Natural killer cell (primary cell): ENCODE results near the gene MMP26. TPM values are rescaled to one million over a fixed set of nuclear protein-coding genes. Genes with fewer than 3 reads are reported as not detected.

Experiments
- ATAC-seq, 3 donors: fragments of 150-1000 bp in 2 of 3; fragments of 200-7000 bp in 1 of 3; cut with Tn5 transposase; 1 replicate in 1 of 3; 2 replicates in 2 of 3; pipeline ENCODE4 v1.10.0; 2021; ENCODE audit warnings: mild to moderate bottlenecking in 2 of 3, moderate library complexity in 2 of 3
- DNase-seq, 2 donors: peaks; one replicate each; pipeline versions ENCODE4 v3.0.0 to v3.0.0-alpha.2; 2013 to 2021; ENCODE audit warnings: mixed read lengths in 1 of 2
- H3K27ac ChIP-seq: one replicate; pipeline ENCODE4 v1.5.1; 2013; ENCODE audit warnings: mild to moderate bottlenecking, low read length
- H3K27me3 ChIP-seq: one replicate; pipeline ENCODE4 v1.6.1; 2013; ENCODE audit warnings: low read length; ENCODE audit not compliant: control insufficient read depth, insufficient read depth
- H3K36me3 ChIP-seq: one replicate; pipeline ENCODE4 v1.6.1; 2013; ENCODE audit warnings: low read length; ENCODE audit not compliant: control insufficient read depth, insufficient read depth
- H3K4me1 ChIP-seq: one replicate; pipeline ENCODE4 v1.6.1; 2013; ENCODE audit warnings: low read length; ENCODE audit not compliant: control insufficient read depth, insufficient read depth
- H3K4me3 ChIP-seq: one replicate; pipeline ENCODE4 v1.5.1; 2013; ENCODE audit warnings: low read length
- H3K9me3 ChIP-seq: one replicate; pipeline ENCODE4 v1.6.1; 2013; ENCODE audit warnings: low read length; ENCODE audit not compliant: control insufficient read depth, insufficient read depth
- H3K27ac Mint-ChIP-seq, 2 donors: one replicate each; pipeline ENCODE4 v1.8.0; 2022; ENCODE audit warnings: mild to moderate bottlenecking in 2 of 2, mixed read lengths in 2 of 2, moderate library complexity in 1 of 2
- H3K27me3 Mint-ChIP-seq, 2 donors: one replicate each; pipeline ENCODE4 v1.8.0; 2022; ENCODE audit warnings: low read depth in 2 of 2, mixed read lengths in 2 of 2
- H3K36me3 Mint-ChIP-seq: one replicate; pipeline ENCODE4 v1.8.0; 2022; ENCODE audit warnings: mixed read lengths
- H3K4me1 Mint-ChIP-seq, 2 donors: one replicate each; pipeline ENCODE4 v1.8.0; 2022; ENCODE audit warnings: mixed read lengths in 2 of 2
- H3K4me3 Mint-ChIP-seq: one replicate; pipeline ENCODE4 v1.8.0; 2022; ENCODE audit warnings: mild to moderate bottlenecking, moderate library complexity, mixed read lengths
- H3K9me3 Mint-ChIP-seq, 2 donors: one replicate each; pipeline ENCODE4 v1.8.0; 2022; ENCODE audit warnings: mixed read lengths in 2 of 2
- WGBS: methylation state at CpG from one replicate; pipeline ENCODE4 v1.1.7; 2013; ENCODE audit warnings: missing lambda C conversion rate; ENCODE audit not compliant: insufficient coverage; 5-methylcytosine and 5-hydroxymethylcytosine counted together
- intact Hi-C: fragments of 100-400 bp; cut with micrococcal nuclease; formaldehyde crosslinking; loops from one replicate; pipeline ENCODE4 v1.14.2; 2022
- total RNA-seq, 4 donors: library from RNA; stranded (reverse); fragments of 120-200 nt in 1 of 4; gene quantifications; one replicate each; pipeline versions ENCODE4 v1.2.3 to v1.2.4, GENCODE V29; 2013 to 2022
- TF ChIP-seq, protein P1 (sequence below): fragments of 200-600 bp; IDR thresholded peaks from one replicate; pipeline ENCODE4 v1.8.0; 2022; ENCODE audit warnings: antibody characterized with exemption

The MMP26 gene
- total RNA-seq, 3 donors from 2014 or later (not counting 1 experiment from before 2014, with no cell fraction given), result not detected

GRCh38 chr11:4682623-4683419 lies 21.8 kb upstream of the MMP26 start:
- H3K4me1 Mint-ChIP-seq, result no peaks in the 10 kb centered on the region

DNA sequence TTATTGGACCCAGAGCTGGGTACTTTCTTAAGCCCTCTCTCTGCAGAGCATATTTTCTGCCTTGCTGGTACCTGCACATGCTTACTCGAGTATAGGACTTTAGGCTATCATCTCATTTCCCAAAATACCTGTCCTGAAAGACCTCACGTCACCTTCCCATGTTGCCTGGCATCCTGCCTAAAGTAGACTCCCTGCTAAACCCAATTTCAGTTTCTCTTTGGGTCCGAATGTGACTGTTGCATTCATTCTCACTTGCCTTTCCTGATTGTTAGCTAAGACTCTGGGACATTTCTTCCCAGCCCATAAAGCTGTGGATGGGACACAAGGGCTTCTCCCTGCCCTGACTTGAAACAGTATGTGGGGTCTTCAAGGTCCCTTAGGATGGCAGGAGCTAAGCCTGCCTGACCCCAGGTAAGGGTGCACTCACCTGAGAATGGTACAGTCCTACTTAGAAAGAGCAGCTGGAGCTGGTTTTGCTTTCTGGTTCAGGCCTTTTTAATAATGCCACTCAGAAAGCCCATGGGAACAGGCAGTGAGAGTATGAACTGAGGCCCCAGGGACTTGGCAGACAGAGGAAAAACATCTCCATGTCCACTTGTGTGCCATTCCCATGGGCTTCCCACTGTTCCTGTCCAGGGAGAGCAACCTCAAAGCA lies 19.8 kb upstream of the MMP26 start:
- H3K36me3 ChIP-seq, result no peaks in the 10 kb centered on the region
- Mint-ChIP-seq H3K36me3 (no peaks in the 10 kb centered on the region), H3K9me3 (no peaks in the 10 kb centered on the region), H3K27ac (no peak overlapping the region), H3K4me3 (no peak overlapping the region), H3K27me3 (peaks cover 0 to 4% of the 10 kb centered on the region in 2 donors), H3K4me1 (no peaks in the 10 kb centered on the region)
- H3K4me3 ChIP-seq, result no peak overlapping the region
- no peaks in the 10 kb centered on the region for H3K4me1 ChIP-seq
- intact Hi-C loops, result no loop called here
- no peak overlapping the region for H3K27ac ChIP-seq
- no peaks in the 10 kb centered on the region for H3K9me3 ChIP-seq
- H3K27me3 ChIP-seq, result no peaks in the 10 kb centered on the region
- no peak for DNase-seq
- ATAC-seq, result no peak
- 79% methylated on average over 3 of the region's 3 CpGs for WGBS
- TF ChIP-seq, protein P1, sequence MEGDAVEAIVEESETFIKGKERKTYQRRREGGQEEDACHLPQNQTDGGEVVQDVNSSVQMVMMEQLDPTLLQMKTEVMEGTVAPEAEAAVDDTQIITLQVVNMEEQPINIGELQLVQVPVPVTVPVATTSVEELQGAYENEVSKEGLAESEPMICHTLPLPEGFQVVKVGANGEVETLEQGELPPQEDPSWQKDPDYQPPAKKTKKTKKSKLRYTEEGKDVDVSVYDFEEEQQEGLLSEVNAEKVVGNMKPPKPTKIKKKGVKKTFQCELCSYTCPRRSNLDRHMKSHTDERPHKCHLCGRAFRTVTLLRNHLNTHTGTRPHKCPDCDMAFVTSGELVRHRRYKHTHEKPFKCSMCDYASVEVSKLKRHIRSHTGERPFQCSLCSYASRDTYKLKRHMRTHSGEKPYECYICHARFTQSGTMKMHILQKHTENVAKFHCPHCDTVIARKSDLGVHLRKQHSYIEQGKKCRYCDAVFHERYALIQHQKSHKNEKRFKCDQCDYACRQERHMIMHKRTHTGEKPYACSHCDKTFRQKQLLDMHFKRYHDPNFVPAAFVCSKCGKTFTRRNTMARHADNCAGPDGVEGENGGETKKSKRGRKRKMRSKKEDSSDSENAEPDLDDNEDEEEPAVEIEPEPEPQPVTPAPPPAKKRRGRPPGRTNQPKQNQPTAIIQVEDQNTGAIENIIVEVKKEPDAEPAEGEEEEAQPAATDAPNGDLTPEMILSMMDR, result no peak

More at GRCh38 chr11:4682623-4683419, 21.8 kb upstream of the MMP26 start:
- Mint-ChIP-seq H3K36me3 (no peaks in the 10 kb centered on the region), H3K9me3 (no peaks in the 10 kb centered on the region), H3K4me3 (no peak overlapping the region), H3K27me3 (no peaks in the 10 kb centered on the region), H3K27ac (no peak overlapping the region)
- Histone ChIP-seq H3K27ac (no peak overlapping the region), H3K27me3 (no peaks in the 10 kb centered on the region), H3K4me1 (no peaks in the 10 kb centered on the region), H3K9me3 (no peaks in the 10 kb centered on the region), H3K36me3 (no peaks in the 10 kb centered on the region), H3K4me3 (no peak overlapping the region)
- 67% methylated on average over 1 of the region's 2 CpGs for WGBS
- ATAC-seq (no peak), DNase-seq (no peak)
- TF ChIP-seq, protein P1, result no peak
- intact Hi-C loops, result no loop called here

GRCh38 chr11:4695442-4695841 lies 9.1 kb upstream of the MMP26 start:
- TF ChIP-seq, protein P1, result no peak
- Mint-ChIP-seq H3K27me3 (peaks cover 13 to 14% of the 10 kb centered on the region in 2 donors), H3K4me3 (no peak overlapping the region), H3K36me3 (no peaks in the 10 kb centered on the region), H3K4me1 (no peaks in the 10 kb centered on the region), H3K27ac (no peak overlapping the region), H3K9me3 (no peaks in the 10 kb centered on the region)
- WGBS, result 82% methylated on average over 1 of the region's 1 CpG
- no peaks in the 10 kb centered on the region for H3K36me3 ChIP-seq
- no peak overlapping the region for H3K27ac ChIP-seq
- no peak for ATAC-seq
- no peak for DNase-seq
- intact Hi-C loops, result no loop called here
- no peaks in the 10 kb centered on the region for H3K4me1 ChIP-seq
- no peak overlapping the region for H3K4me3 ChIP-seq
- H3K27me3 ChIP-seq, result no peaks in the 10 kb centered on the region
- H3K9me3 ChIP-seq, result no peaks in the 10 kb centered on the region
